Measurements from ENCODE around the gene GTF2H4.

DNA sequence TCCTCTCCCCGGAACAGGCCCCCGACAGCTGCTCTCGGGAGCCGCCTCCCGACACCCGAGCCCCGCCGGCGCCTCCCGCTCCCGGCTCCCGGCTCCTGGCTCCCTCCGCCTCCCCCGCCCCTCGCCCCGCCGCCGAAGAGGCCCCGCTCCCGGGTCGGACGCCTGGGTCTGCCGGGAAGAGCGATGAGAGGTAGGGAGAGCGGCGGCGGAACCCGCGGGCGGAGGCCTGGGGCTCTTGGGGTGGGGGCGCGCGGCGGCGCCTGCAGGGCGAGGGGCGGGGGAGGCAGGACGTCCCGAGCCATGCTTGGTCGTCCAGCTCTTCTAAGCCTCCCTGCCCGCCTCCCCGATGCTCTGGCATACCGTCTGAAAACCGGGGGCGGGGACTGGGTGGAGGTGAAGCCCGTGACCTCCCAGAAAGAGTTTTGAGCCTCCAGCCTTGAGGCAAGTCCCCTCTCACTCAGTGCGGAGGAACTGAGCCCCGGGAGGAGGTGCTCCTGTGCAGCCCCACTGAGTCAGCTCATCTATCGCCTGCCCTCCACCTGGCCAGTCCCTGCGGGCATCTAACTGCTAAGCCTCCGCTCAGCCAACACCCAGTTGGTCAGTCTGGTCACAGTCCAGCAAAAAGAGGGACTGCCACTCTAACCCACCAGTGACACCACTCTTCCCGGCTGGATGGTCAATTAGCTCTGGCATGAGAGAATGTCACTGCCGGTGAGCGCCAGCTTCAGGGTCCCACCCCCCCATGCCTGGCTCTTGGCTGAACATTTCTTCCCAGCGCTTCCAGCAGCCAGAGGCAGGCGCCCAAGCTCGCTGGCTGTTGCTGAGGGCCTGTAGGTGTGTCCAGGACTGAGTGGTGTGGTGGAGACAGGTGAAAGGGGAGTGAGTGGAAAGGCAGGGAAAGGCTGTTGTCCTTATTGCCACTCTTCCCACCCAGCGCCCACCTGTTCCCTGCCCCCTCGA is 23.2 kb upstream of the GTF2H4 start:
- TF ChIP-seq, protein P1, sequence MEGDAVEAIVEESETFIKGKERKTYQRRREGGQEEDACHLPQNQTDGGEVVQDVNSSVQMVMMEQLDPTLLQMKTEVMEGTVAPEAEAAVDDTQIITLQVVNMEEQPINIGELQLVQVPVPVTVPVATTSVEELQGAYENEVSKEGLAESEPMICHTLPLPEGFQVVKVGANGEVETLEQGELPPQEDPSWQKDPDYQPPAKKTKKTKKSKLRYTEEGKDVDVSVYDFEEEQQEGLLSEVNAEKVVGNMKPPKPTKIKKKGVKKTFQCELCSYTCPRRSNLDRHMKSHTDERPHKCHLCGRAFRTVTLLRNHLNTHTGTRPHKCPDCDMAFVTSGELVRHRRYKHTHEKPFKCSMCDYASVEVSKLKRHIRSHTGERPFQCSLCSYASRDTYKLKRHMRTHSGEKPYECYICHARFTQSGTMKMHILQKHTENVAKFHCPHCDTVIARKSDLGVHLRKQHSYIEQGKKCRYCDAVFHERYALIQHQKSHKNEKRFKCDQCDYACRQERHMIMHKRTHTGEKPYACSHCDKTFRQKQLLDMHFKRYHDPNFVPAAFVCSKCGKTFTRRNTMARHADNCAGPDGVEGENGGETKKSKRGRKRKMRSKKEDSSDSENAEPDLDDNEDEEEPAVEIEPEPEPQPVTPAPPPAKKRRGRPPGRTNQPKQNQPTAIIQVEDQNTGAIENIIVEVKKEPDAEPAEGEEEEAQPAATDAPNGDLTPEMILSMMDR (conservative IDR thresholded peaks at IDR 0.05; ENCODE audit: low read depth, low read length) = no peak
- TF ChIP-seq EZH2 (IDR thresholded peaks at IDR 0.05; ENCODE audit: borderline replicate concordance, low read depth, low read length, poor library complexity, severe bottlenecking) = no peak
